HG03103 (cell line): Measurements from ENCODE around the gene NINJ1.
"Not testable (repeated sequence)": the region's sequence is repeated elsewhere in the genome, so short reads cannot be mapped to it uniquely, and the experiment has no call there.

Experiments
- ATAC-seq: cut with Tn5 transposase; IDR thresholded peaks from one replicate; pipeline ENCODE4 v1.9.1; 2021; ENCODE audit warnings: low read depth; ENCODE audit not compliant: unreplicated experiment

Gene NINJ1

DNA sequence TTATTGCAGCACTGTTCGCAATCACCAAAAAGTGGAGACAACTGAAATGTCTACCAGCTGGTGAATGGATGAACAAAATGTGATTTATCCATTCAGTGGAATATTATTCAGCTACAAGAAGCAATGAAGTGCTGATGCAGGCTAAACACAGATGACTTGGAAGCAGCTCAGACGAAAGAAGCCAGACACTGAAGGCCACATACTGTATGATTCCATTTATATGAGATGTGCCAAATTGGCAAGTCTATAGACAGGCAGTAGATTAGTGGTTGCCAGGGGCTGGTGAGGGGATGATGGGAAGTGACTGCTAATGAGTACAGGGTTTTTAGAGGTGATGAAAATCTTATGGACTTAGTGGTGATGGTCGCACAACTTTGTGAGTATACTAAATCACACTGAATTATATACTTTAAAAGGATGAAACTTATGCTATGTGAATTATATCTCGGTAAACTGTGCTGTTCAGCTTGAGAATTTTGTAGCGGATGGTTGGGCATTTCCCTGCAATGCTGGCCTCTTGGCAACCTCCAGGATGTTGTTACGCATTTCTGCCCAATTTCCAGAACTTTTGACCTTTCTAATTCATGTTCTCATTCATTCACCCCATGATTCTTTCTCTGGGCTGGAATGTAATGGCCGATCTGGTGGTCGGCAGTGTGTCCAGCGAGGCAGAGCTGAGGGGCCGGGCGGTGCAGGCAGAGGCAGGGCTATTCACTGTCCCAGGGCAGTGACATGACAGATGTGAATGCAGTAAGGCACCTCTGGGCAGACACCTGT, 27.9 kb upstream of the NINJ1 start:
- no peak for ATAC-seq

DNA sequence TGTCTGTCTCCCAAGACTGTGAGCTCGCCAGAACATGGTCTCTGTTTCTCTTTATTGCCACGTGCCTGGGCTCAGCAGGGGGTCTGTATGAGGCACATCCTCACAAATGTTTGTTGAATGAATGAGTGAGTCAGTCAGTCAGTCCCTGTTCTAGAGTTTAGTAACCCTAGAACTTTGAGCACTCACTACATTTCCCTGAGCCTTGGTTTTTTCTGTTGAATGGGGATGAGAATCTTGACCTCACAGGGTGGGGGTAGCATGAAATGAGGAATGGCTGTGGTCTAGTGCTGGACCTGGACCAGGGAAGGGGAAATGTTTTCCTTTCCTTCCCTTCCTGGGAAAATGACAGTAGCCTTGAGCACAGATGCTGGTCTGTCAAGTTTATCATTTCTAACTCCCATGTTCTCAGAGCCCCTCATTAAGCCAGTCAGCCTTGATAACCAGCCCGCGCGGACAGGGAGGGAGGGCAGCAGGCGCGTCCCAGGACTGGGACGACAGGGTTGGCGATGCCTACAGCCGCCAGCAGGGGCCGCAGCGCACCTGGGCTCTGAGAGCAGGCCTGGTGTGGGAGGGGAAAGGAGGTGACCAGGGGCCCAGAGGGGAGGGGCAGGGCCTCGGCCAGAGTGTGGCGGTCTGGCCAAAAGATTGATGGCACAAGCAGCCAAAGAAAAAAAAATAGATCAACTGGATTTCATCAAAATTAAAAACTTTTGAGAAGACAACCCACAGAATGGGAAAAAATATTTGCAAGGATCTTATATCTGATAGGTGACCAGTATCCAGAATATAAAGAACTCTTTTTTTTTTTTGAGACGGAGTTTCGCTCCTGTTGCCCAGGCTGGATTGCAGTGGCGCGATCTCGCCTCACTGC, 25.8 kb upstream of the NINJ1 start:
- ATAC-seq = peak; percentile 80

DNA sequence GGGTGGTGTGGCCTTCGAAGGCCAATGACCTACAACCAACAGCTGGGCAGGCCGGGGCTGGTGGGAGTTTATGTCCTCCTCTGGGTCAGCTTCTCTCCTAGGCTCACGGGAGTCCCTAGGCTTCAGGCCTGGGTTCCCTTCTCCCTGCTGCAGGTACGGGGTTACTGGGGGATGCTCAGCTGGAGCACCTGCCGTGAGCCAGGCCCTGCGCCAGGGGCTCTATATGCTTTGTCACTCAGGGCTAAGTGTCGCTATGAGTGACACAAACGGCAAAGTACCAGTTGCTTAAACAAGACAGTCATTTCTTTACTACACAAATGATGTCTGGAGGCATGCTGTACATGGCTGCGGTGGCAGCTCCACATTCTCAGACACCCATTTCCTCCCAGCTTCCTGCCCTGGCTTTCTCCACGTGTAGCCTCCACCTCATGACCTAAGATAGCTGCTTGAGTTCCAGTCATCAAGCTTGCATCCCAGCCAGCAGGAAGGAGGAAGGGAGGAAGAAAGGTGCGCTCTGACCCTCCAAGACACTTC, 22.5 kb upstream of the NINJ1 start:
- no peak for ATAC-seq

DNA sequence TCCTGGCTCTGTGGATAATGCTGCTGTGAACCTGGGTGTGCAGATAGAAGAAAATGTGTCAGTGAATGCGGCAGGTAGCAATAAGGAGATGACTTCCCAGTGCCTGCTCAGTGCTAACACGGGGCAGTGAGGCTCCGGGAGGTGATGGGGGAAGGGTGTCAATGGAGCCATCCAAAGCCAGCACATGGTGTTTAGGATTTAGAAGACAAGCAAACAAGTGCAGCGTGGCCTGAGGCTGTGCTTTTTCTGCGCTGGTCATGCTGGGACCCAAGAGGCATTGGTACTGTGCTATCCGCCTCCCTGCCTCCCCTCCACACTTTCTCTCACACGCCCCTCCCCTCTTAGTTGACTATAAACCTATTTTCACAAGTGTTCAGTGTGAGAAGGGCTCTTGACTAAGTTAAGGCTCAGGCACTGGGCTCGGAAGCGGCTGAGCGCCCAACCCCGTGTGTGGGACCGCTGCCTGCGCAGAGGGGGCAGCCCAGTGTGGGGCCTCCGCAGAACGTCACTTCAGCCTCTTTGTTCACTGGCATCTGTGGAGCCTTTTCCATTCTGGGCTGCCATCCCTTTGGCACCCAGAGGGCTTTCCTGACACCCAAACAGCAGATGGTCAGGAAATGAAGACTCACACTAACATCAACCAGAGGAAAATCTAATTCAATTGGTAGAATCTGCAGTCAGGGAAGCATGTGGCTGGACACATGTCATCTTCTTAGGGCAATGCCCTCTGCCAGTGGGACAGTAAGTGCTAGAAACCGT, 21.8 kb upstream of the NINJ1 start:
- no peak for ATAC-seq

DNA sequence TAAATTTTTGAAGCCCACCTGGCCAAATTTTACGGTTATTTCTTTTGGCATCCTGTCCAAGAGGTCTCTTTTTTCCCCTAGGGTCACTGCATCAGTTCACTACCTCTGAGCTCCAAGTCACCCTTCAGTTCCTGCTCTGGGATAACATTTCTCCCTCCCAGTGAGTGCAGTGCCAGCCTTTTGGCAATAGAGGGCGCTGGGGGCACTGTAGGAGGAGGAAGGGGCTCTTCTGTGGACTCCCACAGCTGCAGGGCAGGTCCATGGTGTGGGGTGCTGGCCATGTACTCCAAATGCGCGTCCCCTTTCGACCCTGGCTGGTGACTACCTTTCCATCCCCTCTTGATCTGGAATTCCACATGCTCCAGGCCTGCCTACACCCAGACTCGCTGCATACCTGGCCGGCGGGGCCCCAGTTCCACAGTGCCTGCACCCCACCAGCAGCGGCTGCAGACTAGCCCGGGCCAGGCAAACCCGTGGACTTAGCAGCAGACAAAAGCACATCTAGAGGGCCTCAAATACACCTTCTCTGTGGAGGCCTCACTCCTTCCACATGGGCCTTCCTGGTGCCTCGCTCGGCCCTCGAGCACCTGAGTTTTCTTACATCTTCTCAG, 20.3 kb upstream of the NINJ1 start:
- ATAC-seq = no peak

DNA sequence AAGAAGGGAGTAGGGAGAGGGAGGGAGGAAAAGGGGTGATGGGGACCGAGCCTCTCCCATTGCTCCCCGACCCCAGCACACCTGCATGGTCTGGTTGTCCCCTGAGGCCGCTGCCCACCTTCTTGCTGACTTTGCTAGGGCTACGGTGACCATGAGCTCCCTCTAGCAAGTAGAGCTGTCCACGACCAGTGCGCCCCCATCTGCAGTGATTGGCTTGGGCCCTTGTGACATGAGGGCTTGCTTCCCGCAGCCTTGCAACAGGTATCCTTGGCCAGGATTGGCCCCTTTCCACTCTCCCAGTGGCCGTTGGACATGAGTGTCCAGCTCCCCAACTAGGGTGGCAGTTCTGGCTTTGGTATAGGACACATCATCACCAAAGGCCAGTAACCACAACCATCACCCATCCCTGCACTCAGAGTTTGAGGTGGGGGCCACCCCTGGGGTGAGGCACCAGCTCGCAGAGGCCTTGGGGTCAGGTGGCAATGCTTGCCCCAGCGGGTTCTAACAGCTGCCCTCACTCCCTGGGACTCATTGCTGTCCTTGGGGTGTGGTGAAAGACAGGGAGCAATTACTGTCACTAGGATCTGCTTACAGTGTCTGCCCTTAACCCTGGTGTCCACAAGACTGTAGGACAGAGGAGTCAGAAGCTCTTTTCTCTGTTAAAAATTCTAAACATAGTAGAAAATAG, 17.2 kb upstream of the NINJ1 start:
- no peak for ATAC-seq

DNA sequence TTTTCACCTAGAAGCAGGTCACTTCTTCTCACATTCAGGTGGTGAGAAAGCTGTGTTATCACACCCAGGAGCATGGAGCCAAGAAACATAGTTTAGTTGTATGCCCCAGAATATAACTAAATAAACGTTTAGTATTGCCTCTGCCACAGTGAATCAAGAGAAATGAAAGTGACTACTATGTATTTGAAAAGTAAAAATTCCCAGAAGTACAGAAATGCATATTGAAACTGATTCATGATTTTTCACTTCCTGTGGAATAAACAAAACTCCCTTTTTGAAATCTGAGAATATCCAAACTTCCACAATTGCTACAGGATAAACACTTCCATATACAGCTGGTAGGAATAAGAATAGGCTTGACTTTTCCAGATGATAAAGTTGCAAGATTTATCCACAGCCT, 15.3 kb upstream of the NINJ1 start:
- ATAC-seq = no peak

DNA sequence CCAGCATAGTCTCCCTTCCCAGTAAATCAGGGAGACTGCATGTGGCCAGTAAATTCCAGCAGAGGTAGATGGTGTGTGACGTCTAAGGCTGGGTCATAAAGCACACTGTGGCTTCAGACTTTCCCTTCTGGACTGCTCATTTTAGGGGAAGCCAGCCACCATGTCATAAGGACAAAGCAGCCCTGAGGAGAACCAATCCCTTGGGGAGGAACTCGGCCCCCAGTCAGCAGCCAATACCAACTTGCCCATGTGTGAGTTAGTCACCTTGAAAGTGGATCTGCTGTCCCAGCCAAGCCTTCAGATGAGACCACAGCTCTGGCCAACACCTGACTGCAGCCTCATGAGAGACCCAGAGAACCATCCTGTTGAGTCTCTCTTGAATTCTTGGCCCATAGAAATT, 14.7 kb upstream of the NINJ1 start:
- ATAC-seq = no peak

DNA sequence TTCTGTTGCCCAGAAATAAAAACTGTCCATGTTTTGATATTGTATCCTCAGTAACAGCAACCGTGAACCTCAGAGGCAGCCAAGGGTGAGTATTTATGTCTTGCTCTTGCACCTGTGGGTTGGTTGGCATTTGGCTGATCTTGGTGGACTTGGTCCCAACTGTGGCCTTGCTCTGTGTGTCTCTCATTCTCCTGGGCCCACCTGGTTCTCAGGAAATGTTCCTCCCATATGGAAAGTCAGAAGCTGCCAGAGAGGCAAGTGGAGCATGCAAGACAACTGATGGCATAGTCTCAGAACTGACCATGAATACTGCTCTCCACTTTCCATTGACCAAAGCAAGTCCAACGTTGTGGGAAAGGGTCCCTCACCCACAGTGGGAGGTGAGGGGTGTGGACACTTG, 13.6 kb upstream of the NINJ1 start:
- no peak for ATAC-seq

DNA sequence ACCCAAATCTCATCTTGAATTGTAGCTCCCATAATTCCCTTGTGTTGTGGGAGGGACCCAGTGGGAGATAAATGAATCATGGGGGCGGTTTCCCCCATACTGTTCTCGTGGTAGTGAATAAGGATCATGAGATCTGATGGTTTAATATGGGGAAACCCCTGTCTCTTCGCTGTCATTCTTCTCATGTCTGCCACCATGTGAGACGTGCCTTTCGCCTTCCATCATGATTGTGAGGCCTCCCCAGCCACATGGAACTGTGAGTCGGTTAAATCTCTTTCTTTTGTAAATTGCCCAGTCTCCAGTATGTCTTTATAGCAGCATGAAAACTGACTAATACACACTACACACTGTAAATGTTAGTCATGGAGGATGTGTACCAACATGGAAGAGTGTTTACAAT, 12.6 kb upstream of the NINJ1 start:
- ATAC-seq = not testable (repeated sequence)

DNA sequence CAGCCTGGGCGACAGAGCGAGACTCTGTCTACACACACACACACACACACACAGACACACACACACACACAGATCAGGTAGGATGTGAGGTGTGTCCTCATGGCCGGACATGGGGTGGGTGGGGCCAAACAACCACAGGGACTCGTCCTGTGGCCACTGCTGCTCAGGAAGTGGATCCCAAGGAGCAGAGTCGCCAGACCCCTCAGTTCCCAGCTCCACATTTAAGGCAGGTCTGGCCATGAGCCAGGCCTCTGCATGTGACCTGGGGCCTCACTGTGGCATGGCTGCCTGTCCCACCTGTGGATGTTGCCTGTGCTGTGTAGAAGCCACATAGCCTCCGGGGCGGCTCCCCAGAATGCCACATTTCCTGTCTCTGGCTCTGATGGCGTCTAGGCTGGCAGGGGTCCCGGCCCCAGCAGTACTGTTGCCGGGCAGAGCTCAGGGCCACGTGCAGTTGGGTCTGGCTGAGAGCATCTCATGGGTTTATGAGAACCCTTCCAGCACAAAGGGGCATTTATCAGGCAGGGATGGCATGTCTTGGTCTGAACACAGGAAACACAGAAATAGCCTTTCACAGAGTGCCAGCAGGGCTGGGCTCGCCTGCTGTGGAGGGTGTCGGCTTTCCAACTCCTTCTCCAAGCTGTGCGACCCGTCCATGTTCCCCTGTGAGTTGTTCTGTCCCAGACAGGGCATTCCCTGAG, 9.9 kb upstream of the NINJ1 start:
- ATAC-seq = no peak

DNA sequence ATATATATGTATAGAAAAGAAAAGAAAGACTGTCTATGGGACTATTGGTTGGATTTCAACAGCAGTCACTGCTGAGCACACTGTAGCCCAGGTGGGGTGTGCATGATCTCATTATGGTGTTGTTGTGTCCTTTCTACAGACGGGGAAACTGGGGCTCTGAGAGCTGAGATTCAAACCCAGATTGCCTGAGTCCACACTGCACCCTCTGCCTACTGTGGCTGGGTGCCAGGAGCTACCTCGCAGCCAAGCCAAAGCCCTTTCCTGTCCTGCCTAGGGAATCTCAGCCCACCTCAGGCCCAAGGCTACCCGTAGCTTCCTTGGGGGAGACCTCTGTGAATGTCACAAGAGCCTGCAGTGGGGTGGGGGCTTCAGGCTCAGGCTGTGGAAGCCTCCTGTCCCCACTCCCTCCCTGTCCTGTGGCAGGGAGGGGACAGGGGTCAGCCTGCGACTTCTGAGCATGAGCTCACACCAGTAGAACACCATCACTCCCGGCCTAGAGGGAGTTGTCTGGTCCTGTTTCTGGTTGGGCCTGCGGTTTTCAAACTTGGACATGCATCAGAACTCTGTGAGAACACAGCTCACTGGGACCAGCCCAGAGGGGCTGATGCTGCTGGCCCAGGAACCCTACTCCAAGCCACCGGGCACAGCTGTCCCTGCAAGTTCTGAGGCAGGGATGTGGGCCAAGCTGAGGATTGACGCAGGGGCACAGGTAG, 7.9 kb upstream of the NINJ1 start:
- no peak for ATAC-seq

DNA sequence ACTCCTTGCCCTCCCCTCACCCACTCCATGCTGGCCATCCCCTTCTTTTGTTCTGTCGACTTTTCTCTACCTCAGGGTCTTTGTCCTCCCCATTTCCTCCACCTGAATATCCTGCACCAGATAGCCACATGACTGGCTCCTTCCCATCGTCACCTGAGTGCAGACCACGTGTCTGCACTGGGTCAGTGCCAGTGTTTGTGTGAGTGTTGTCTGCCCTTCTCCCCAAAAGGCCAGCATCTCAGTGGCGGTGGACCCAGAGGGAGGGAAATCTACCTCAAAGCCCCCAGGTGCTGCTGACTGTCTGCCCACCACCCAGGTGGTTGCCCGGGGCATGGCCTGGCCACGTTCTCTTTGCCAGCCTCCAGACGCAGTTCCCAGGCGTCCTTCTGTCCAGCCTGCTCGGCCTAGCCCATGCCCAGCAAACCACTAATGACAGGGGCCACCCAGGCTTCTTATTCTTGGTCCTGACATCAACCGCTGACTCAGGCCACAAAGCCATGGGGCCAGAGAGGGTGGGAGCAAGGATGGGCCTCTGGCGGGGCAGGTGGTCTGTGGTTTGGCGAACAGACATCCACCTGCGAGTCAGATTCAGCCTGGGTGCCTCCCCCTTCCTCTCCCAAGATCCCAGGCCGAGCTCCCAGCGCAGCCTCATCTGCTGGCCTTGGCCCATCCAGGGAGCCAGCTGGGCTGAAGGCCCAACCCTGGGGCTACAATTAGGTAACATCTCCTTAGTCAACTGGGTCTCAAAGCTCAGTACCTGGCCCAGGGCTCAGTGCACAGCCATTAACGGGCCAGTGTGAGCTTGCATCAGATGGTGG, 5.5 kb upstream of the NINJ1 start:
- ATAC-seq = no peak

DNA sequence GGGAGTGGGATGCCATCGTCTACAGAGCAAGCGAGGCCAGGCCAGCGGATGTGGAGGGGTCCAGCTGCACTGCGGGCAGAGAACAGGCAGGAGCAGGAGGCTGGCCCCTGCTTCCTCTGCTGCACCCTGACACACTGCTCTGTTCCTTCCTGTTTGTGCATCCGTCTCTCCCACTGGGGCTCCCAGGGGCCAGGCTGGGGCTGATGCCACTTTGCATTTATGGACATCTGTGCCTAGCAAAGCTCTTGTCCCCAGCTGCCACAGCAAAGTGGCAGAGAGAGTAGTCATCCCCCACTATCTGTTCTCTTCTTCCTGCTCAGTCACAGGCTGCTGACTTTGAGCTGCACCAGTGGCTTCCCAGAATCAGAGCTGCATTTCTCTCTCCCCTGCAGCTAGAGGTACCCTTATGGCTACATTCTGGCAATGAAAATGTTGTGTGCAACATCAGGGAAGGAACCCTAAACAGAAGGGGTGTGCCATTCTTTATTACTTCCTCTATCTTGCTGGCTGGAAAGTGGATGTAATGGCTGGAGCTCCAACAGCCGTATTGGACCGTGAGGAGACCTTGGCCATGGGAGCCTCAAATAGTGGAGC, 4.2 kb upstream of the NINJ1 start:
- ATAC-seq = no peak

DNA sequence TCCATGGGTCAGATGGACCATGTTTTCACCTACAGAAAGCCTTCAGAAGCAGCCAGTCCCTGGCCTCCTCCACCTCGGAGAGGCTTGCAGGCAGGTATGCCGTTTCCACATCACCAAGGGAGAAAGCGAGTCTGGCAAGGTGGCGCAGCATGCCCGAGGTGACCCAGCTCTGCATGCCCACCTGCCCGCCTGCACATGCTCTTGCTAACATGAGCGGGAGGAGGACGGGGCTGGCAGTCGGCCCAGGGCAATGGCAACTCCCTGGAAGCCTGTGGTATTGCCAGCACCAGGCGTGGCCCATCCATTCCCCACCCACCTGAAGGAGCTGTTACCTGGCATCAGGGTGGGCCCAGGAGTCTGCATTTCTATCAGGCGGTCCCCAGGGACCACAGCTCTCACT, 3.3 kb upstream of the NINJ1 start:
- ATAC-seq = no peak

DNA sequence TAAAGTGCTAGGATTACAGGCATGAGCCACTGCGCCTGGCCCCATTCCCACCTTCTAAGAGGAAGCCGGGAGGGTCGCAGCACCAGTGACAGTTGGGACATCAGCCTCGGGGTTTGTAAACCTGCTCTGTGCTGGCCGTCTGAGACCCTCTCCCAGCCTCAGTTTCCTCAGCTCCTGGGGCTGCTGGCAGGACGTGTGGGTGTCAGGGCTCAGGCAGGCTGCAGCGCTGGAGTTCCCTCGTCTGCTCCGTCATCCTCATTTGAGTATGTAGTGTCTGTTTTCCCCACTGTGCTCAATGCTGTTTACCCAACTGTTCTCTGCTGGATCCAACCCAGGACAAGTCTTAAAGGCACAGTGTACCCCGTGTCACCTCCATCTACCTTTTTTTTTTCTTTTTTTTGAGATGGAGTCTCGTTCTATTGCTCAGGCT, 2.0 kb upstream of the NINJ1 start:
- no peak for ATAC-seq

DNA sequence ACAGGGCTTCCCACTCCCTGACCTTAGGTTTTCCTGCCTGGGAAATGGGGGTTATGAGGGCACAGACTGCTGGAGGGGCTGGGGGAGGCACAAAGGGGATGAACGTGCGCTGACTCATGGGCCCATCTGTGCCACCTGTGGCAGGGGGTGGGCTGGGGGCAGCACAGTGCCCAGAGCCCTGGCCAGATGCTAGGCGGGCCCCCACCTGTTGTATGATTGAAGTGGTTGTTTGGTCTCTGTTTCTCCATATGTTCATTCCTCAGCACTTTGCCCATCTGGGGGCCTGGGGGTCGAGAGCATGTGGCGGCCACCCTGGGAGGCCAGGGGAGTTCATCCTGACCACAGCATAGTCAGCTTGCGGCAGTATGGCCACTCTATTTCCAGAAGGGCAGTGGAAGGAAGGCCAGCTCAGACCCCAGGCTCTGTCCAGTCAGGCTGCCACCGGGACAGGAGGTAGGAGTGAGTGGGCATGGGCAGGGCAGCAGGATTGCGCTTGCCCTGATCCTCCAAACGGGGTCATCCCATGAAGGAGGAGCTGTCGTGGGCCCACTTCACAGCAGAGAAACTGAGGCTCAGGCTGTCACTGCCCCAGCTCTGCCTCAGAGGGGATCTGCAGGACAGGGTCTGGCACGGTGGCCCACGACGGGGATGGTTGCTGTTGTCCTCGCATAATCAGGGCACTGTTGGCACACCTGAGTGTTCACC, 841 bp upstream of the NINJ1 start:
- ATAC-seq = no peak
